Measurements from ENCODE around the gene TSC1. TPM values are rescaled to one million over a fixed set of nuclear protein-coding genes. Genes with fewer than 3 reads are reported as not detected.

TSC1 gene
- total RNA-seq, 4 donors from 2014 or later = 29.7 to 55.3 (median 44.0) TPM

- DNase-seq = no peak
- Histone ChIP-seq H3K36me3 (no peaks in the 10 kb centered on the region), H3K4me1 (no peaks in the 10 kb centered on the region), H3K27me3 (no peaks in the 10 kb centered on the region), H3K27ac (no peak overlapping the region), H3K9me3 (no peaks in the 10 kb centered on the region), H3K4me3 (no peak overlapping the region)
- TF ChIP-seq POLR2A (IDR thresholded peaks at IDR 0.05) (no peak), CTCF (IDR thresholded peaks at IDR 0.05) (no peak)
- intact Hi-C loops (cut with DNase I; ENCODE audit: low total_unique reads) = no loop called here
These were observed 67.6 kb downstream of the TSC1 start for GRCh38 chr9:132876849-132877248.

- Histone ChIP-seq H3K9me3 (no peaks in the 10 kb centered on the region), H3K27ac (no peak overlapping the region), H3K27me3 (no peaks in the 10 kb centered on the region), H3K4me1 (no peaks in the 10 kb centered on the region), H3K36me3 (no peaks in the 10 kb centered on the region), H3K4me3 (no peak overlapping the region)
- DNase-seq = no peak
- intact Hi-C loops (cut with DNase I; ENCODE audit: low total_unique reads) = no loop called here
- TF ChIP-seq CTCF (IDR thresholded peaks at IDR 0.05) = no peak
- TF ChIP-seq POLR2A (IDR thresholded peaks at IDR 0.05) = no peak
These were observed 69.3 kb downstream of the TSC1 start for GRCh38 chr9:132875159-132875558.

- Histone ChIP-seq H3K4me1 (no peaks in the 10 kb centered on the region), H3K27ac (no peak overlapping the region), H3K9me3 (no peaks in the 10 kb centered on the region), H3K36me3 (no peaks in the 10 kb centered on the region), H3K27me3 (no peaks in the 10 kb centered on the region), H3K4me3 (no peak overlapping the region)
- no peak for DNase-seq
- TF ChIP-seq POLR2A (IDR thresholded peaks at IDR 0.05) = no peak
- TF ChIP-seq CTCF (IDR thresholded peaks at IDR 0.05) = no peak
- intact Hi-C loops (cut with DNase I; ENCODE audit: low total_unique reads) = no loop called here
These were observed 71.0 kb downstream of the TSC1 start for GRCh38 chr9:132873403-132873802.

- DNase-seq = no peak
- H3K27me3 ChIP-seq = no peaks in the 10 kb centered on the region
These were observed 75.2 kb downstream of the TSC1 start for GRCh38 chr9:132869266-132869665.

GRCh38 chr9:132866898-132867297, 77.5 kb downstream of the TSC1 start:
- no peak for DNase-seq
- H3K36me3 ChIP-seq = no peaks in the 10 kb centered on the region
- H3K4me3 ChIP-seq = no peak overlapping the region
- H3K9me3 ChIP-seq = no peaks in the 10 kb centered on the region
- TF ChIP-seq CTCF (IDR thresholded peaks at IDR 0.05) (no peak), POLR2A (IDR thresholded peaks at IDR 0.05) (no peak)
- H3K27ac ChIP-seq = no peak overlapping the region
- H3K27me3 ChIP-seq = no peaks in the 10 kb centered on the region
- H3K4me1 ChIP-seq = no peaks in the 10 kb centered on the region
- intact Hi-C loops (cut with DNase I; ENCODE audit: low total_unique reads) = no loop called here

More at GRCh38 chr9:132869266-132869665, 75.2 kb downstream of the TSC1 start:
- Histone ChIP-seq H3K36me3 (no peaks in the 10 kb centered on the region), H3K4me3 (no peak overlapping the region), H3K27ac (no peak overlapping the region), H3K9me3 (no peaks in the 10 kb centered on the region), H3K4me1 (no peaks in the 10 kb centered on the region)
- intact Hi-C loops (cut with DNase I; ENCODE audit: low total_unique reads) = no loop called here
- no peak for TF ChIP-seq CTCF (IDR thresholded peaks at IDR 0.05)
- TF ChIP-seq POLR2A (IDR thresholded peaks at IDR 0.05) = no peak

Data from uterus (tissue), 4 donors.